Activated CD4-positive, alpha-beta memory T cell treated with anti-CD3 and anti-CD28 coated beads, Interleukin-2, amount 10 ng/mL, durations not matched to agents 7 days and 5 days (primary cell): ENCODE data around the gene LASP1. TPM values are rescaled to one million over a fixed set of nuclear protein-coding genes. Genes with fewer than 3 reads are reported as not detected.
"Not testable (repeated sequence)": the region's sequence is repeated elsewhere in the genome, so short reads cannot be mapped to it uniquely, and the experiment has no call there.

Source experiments
- CTCF ChIA-PET: fragments of 350-600 bp; sonication (Branson Sonifier 250); formaldehyde crosslinking; loops from one replicate; lab custom pipeline; 2021; ENCODE audit warnings: antibody characterized with exemption, inconsistent platforms; lab: Charles Lee
- POLR2A ChIA-PET: fragments of 350-600 bp; sonication (Branson Sonifier 250); formaldehyde crosslinking; loops from one replicate; lab custom pipeline; 2021; ENCODE audit warnings: antibody characterized with exemption; lab: Charles Lee
- DNase-seq: peaks from one replicate; pipeline ENCODE4 v3.0.0-alpha.2; 2020
- H3K27ac Mint-ChIP-seq: one replicate; pipeline ENCODE4 v1.8.0; 2021; ENCODE audit warnings: mild to moderate bottlenecking, mixed read lengths
- H3K27me3 Mint-ChIP-seq: one replicate; pipeline ENCODE4 v1.8.0; 2021; ENCODE audit warnings: mixed read lengths
- H3K36me3 Mint-ChIP-seq: one replicate; pipeline ENCODE4 v1.8.0; 2021; ENCODE audit warnings: low read depth, mixed read lengths
- H3K4me1 Mint-ChIP-seq: one replicate; pipeline ENCODE4 v1.8.0; 2021; ENCODE audit warnings: mixed read lengths
- H3K4me3 Mint-ChIP-seq: one replicate; pipeline ENCODE4 v1.8.0; 2021; ENCODE audit warnings: mild to moderate bottlenecking, mixed read lengths
- H3K9me3 Mint-ChIP-seq: one replicate; pipeline ENCODE4 v1.8.0; 2021; ENCODE audit warnings: mixed read lengths
- total RNA-seq, 2 experiments: library from RNA; stranded (reverse); gene quantifications; one replicate each; pipeline ENCODE4 v1.2.3, GENCODE V29; 2021

The LASP1 gene
- total RNA-seq, 2 experiments from 2014 or later = 193 to 196 TPM

- H3K9me3 Mint-ChIP-seq = no peaks in the 10 kb centered on the region
- peaks cover 29% of the 10 kb centered on the region for H3K4me1 Mint-ChIP-seq
- H3K27me3 Mint-ChIP-seq = no peaks in the 10 kb centered on the region
- no peaks in the 10 kb centered on the region for H3K36me3 Mint-ChIP-seq
- POLR2A ChIA-PET = interaction anchor here (0.5 to 4.4 kb wide), 4 partner anchors 8 to 72 kb away, joined by 3 to 20 read pairs (median 8); partner anchors contain the start of genes LASP1 and RPL23
- CTCF ChIA-PET = interaction anchor here (1.0 to 1.7 kb wide), 3 partner anchors 28 to 238 kb away, joined by 3 to 6 read pairs (median 4); no protein-coding TSS in a partner anchor
- DNase-seq = no peak
- H3K27ac Mint-ChIP-seq = no peak overlapping the region
- H3K4me3 Mint-ChIP-seq = no peak overlapping the region
Measured at GRCh38 chr17:38926293-38927070, 56.6 kb downstream of the LASP1 start.

- H3K4me3 Mint-ChIP-seq, H3K9me3 Mint-ChIP-seq, CTCF ChIA-PET, H3K27me3 Mint-ChIP-seq, H3K36me3 Mint-ChIP-seq, DNase-seq, POLR2A ChIA-PET, H3K27ac Mint-ChIP-seq: not testable (repeated sequence)
- peaks cover 14% of the 10 kb centered on the region for H3K4me1 Mint-ChIP-seq
Measured at GRCh38 chr17:38930782-38931181, 60.9 kb downstream of the LASP1 start.

- ChIA-PET POLR2A (interaction anchor here (0.7 to 1.5 kb wide), 2 partner anchors 7 to 80 kb away, joined by 3 read pairs; partner anchors contain the start of gene RPL23), CTCF (interaction anchor here (2.3 kb wide), 1 partner anchor 10 kb away, joined by 7 read pairs; no protein-coding TSS in a partner anchor)
- H3K4me3 Mint-ChIP-seq, H3K4me1 Mint-ChIP-seq, H3K36me3 Mint-ChIP-seq, H3K9me3 Mint-ChIP-seq, H3K27ac Mint-ChIP-seq, DNase-seq: not testable (repeated sequence)
- peaks cover 15% of the 10 kb centered on the region for H3K27me3 Mint-ChIP-seq
Measured at GRCh38 chr17:38933962-38934361, 64.1 kb downstream of the LASP1 start.

GRCh38 chr17:38939987-38940386 is 70.1 kb downstream of the LASP1 start:
- Mint-ChIP-seq H3K27ac (no peak overlapping the region), H3K27me3 (peaks cover 11% of the 10 kb centered on the region), H3K4me1 (peaks cover 8% of the 10 kb centered on the region), H3K4me3 (no peak overlapping the region), H3K9me3 (no peaks in the 10 kb centered on the region), H3K36me3 (no peaks in the 10 kb centered on the region)
- ChIA-PET POLR2A (interaction anchor here (1.2 kb wide), 1 partner anchor 32 kb away, joined by 3 read pairs; no protein-coding TSS in a partner anchor), CTCF (interaction anchor here (0.6 to 1.5 kb wide), 4 partner anchors 16 to 71 kb away, joined by 3 to 4 read pairs (median 4); no protein-coding TSS in a partner anchor)
- DNase-seq = no peak

- POLR2A ChIA-PET = interaction anchor here (1.2 kb wide), 1 partner anchor 32 kb away, joined by 3 read pairs; no protein-coding TSS in a partner anchor
- H3K4me1 Mint-ChIP-seq = peaks cover 8% of the 10 kb centered on the region
Measured at GRCh38 chr17:38940404-38940803, 70.5 kb downstream of the LASP1 start.

GRCh38 chr17:38942696-38943334 is 73.0 kb downstream of the LASP1 start:
- peaks cover 2% of the 10 kb centered on the region for H3K27me3 Mint-ChIP-seq

More at GRCh38 chr17:38940404-38940803, 70.5 kb downstream of the LASP1 start:
- CTCF ChIA-PET = interaction anchor here (0.6 to 1.5 kb wide), 4 partner anchors 17 to 71 kb away, joined by 3 to 4 read pairs (median 4); no protein-coding TSS in a partner anchor
- Mint-ChIP-seq H3K36me3 (no peaks in the 10 kb centered on the region), H3K27me3 (peaks cover 9% of the 10 kb centered on the region), H3K27ac (no peak overlapping the region), H3K4me3 (no peak overlapping the region), H3K9me3 (no peaks in the 10 kb centered on the region)
- DNase-seq = no peak

GRCh38 chr17:38943607-38944006 is 73.7 kb downstream of the LASP1 start:
- ChIA-PET CTCF (interaction anchor here (0.8 to 2.1 kb wide), 4 partner anchors 11 to 73 kb away, joined by 3 to 9 read pairs (median 4); partner anchors contain the start of gene LASP1NB), POLR2A (interaction anchor here (1.4 to 1.6 kb wide), 2 partner anchors 18 to 74 kb away, joined by 3 to 6 read pairs; partner anchors contain the start of genes LASP1 and LASP1NB)
- H3K4me3 Mint-ChIP-seq = no peak overlapping the region
- H3K9me3 Mint-ChIP-seq = no peaks in the 10 kb centered on the region
- peaks cover 8% of the 10 kb centered on the region for H3K4me1 Mint-ChIP-seq
- no peak for DNase-seq
- H3K27ac Mint-ChIP-seq = no peak overlapping the region
- H3K36me3 Mint-ChIP-seq = no peaks in the 10 kb centered on the region
- H3K27me3 Mint-ChIP-seq = no peaks in the 10 kb centered on the region

More at GRCh38 chr17:38942696-38943334, 73.0 kb downstream of the LASP1 start:
- DNase-seq = no peak
- POLR2A ChIA-PET = interaction anchor here (1.4 to 1.6 kb wide), 2 partner anchors 17 to 73 kb away, joined by 3 to 6 read pairs; partner anchors contain the start of genes LASP1 and LASP1NB
- no peak overlapping the region for H3K27ac Mint-ChIP-seq
- CTCF ChIA-PET = interaction anchor here (0.8 to 2.1 kb wide), 3 partner anchors 10 to 40 kb away, joined by 3 to 9 read pairs (median 4); partner anchors contain the start of gene LASP1NB
- H3K36me3 Mint-ChIP-seq = no peaks in the 10 kb centered on the region
- no peak overlapping the region for H3K4me3 Mint-ChIP-seq
- no peaks in the 10 kb centered on the region for H3K9me3 Mint-ChIP-seq
- H3K4me1 Mint-ChIP-seq = peaks cover 8% of the 10 kb centered on the region

- Mint-ChIP-seq H3K4me1 (peaks cover 8% of the 10 kb centered on the region), H3K9me3 (no peaks in the 10 kb centered on the region), H3K27ac (no peak overlapping the region), H3K27me3 (peaks cover 2% of the 10 kb centered on the region), H3K36me3 (no peaks in the 10 kb centered on the region), H3K4me3 (no peak overlapping the region)
- CTCF ChIA-PET = interaction anchor here (0.6 to 1.4 kb wide), 6 partner anchors 9 to 1203 kb away, joined by 3 to 7 read pairs (median 3); no protein-coding TSS in a partner anchor
- POLR2A ChIA-PET = interaction anchor here (0.7 kb wide), 1 partner anchor 11 kb away, joined by 3 read pairs; no protein-coding TSS in a partner anchor
- peak; percentile 29 for DNase-seq
Measured at GRCh38 chr17:38947189-38947588, 77.3 kb downstream of the LASP1 start.

GRCh38 chr17:38953800-38954199 is 83.9 kb downstream of the LASP1 start:
- POLR2A ChIA-PET, DNase-seq, CTCF ChIA-PET, H3K4me3 Mint-ChIP-seq, H3K4me1 Mint-ChIP-seq, H3K9me3 Mint-ChIP-seq, H3K27me3 Mint-ChIP-seq, H3K36me3 Mint-ChIP-seq, H3K27ac Mint-ChIP-seq: not testable (repeated sequence)

GRCh38 chr17:38958326-38958725 is 88.5 kb downstream of the LASP1 start:
- H3K9me3 Mint-ChIP-seq = no peaks in the 10 kb centered on the region
- no peak for DNase-seq
- no peak overlapping the region for H3K27ac Mint-ChIP-seq
- H3K4me3 Mint-ChIP-seq = no peak overlapping the region
- peaks cover 17% of the 10 kb centered on the region for H3K4me1 Mint-ChIP-seq
- H3K27me3 Mint-ChIP-seq = no peaks in the 10 kb centered on the region
- POLR2A ChIA-PET = interaction anchor here (0.6 to 1.4 kb wide), 3 partner anchors 11 to 89 kb away, joined by 3 read pairs; partner anchors contain the start of gene LASP1
- no peaks in the 10 kb centered on the region for H3K36me3 Mint-ChIP-seq
- CTCF ChIA-PET = interaction anchor here (0.6 to 1.2 kb wide), 3 partner anchors 11 to 139 kb away, joined by 3 read pairs; no protein-coding TSS in a partner anchor

- H3K36me3 Mint-ChIP-seq = no peaks in the 10 kb centered on the region
- ChIA-PET POLR2A (interaction anchor here (0.6 to 1.4 kb wide), 3 partner anchors 12 to 89 kb away, joined by 3 read pairs; partner anchors contain the start of gene LASP1), CTCF (interaction anchor here (0.6 to 1.2 kb wide), 3 partner anchors 11 to 139 kb away, joined by 3 read pairs; no protein-coding TSS in a partner anchor)
- H3K4me1 Mint-ChIP-seq = peaks cover 17% of the 10 kb centered on the region
- no peaks in the 10 kb centered on the region for H3K9me3 Mint-ChIP-seq
- H3K27me3 Mint-ChIP-seq = no peaks in the 10 kb centered on the region
- H3K27ac Mint-ChIP-seq = no peak overlapping the region
- no peak for DNase-seq
- no peak overlapping the region for H3K4me3 Mint-ChIP-seq
Measured at GRCh38 chr17:38958756-38959155, 88.9 kb downstream of the LASP1 start.

- ChIA-PET CTCF (interaction anchor here (1.2 kb wide), 1 partner anchor 12 kb away, joined by 3 read pairs; no protein-coding TSS in a partner anchor), POLR2A (no interaction called here)
- Mint-ChIP-seq H3K27me3 (no peaks in the 10 kb centered on the region), H3K27ac (no peak overlapping the region), H3K4me3 (no peak overlapping the region), H3K36me3 (no peaks in the 10 kb centered on the region), H3K9me3 (no peaks in the 10 kb centered on the region), H3K4me1 (peaks cover 17% of the 10 kb centered on the region)
- no peak for DNase-seq
Measured at GRCh38 chr17:38959508-38959907, 89.7 kb downstream of the LASP1 start.
